AG10803 (cell line): ENCODE measurements around the gene IRF7.

ENCODE experiments used
- DNase-seq: peaks from one replicate; pipeline ENCODE4 v3.0.0; 2010; ENCODE audit warnings: low read depth
- H3K4me3 ChIP-seq: 2 replicates; pipeline ENCODE4 v1.5.1; 2011; ENCODE audit warnings: mild to moderate bottlenecking, low read length, control low read depth
- CTCF ChIP-seq: conservative IDR thresholded peaks from 2 replicates; pipeline ENCODE4 v1.5.1; 2011; ENCODE audit warnings: mild to moderate bottlenecking, low read length, control low read depth, inconsistent platforms

IRF7 gene

DNA sequence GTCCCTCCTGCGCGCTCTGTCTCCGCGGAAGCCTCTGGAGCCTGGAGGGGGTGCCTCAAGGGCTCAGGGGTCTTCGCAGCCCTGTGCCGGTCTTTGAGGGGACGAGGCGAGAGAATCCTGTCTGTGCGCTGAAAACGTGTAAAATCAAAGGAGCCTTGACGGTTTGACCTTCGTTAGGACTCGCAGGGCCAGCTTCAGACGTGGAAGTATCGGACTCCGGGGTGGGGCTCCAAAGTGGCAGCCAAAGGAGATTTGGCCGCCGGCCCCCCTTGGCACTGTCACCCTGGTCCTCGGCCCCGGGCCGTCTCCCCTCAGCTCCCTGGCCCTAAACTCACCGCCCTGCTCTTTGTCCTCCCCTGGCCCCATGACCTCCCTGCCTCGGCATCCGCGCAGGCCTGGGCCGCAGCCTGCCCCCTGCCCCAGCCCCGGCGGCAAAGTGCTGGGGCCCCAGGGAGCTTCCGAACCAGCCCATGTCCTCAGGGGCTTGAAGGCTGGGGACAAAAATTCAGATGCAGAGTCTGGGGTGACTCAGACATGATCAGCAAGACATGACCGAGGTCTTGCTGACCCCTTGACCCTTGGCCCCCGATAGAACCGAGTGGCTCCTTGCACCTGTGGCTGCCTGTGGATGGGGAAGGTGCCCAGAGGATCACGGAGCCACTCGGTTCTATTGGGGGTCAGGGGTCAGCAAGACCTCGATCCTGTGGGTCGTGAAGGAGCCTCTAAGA lies 46.4 kb downstream of the IRF7 start:
- DNase-seq = peak; percentile 21
- TF ChIP-seq CTCF = no peak
- peak overlapping the region; percentile 72 for H3K4me3 ChIP-seq

- H3K4me3 ChIP-seq = peak overlapping the region; percentile 81
- no peak for TF ChIP-seq CTCF
- DNase-seq = peak; percentile 94
Measured at GRCh38 chr11:568306-569157, 47.2 kb downstream of the IRF7 start.

DNA sequence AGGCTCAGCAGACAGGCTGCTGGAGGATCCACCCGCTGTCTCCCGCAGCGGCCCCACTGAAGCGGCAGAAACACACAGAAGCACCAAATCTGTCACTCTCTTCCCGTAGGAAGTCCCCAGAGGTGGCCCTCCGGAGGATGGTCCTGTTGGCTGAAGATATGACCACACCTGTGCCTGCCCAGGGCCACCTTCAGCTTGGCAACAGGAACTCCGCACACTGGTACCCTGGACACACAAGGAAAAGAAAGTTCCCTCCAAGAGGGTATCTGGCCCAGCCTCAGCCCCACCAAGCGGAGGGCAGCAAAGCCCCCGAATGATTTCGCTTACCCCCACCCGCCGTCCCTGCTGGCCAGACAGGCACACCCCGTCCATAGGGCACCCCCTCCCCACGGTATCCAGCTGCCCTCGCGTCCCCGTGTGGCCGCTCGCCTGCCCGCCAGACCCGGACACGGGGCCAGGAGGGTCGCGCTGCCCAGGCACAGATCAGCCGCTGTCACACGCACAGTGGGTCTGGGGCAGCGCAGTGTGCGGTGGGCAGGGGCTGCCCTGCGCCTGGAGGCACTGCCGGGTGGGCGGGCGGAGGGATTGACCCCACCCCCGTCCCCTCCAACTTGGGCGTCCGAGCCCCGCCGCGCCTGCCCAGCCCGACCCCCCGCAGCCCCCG lies 48.0 kb downstream of the IRF7 start:
- no peak for TF ChIP-seq CTCF
- DNase-seq = no peak
- peak overlapping the region; percentile 81 for H3K4me3 ChIP-seq

- H3K4me3 ChIP-seq = peak overlapping the region; percentile 81
- no peak for DNase-seq
- TF ChIP-seq CTCF = no peak
Measured at GRCh38 chr11:567011-567628, 48.6 kb downstream of the IRF7 start.

GRCh38 chr11:565921-566509 lies 49.7 kb downstream of the IRF7 start:
- DNase-seq = no peak
- no peak overlapping the region for H3K4me3 ChIP-seq
- TF ChIP-seq CTCF = no peak

- no peak for DNase-seq
- H3K4me3 ChIP-seq = no peak overlapping the region
- no peak for TF ChIP-seq CTCF
Measured at GRCh38 chr11:563812-564578, 51.8 kb downstream of the IRF7 start.
